Neural crest cell (in vitro differentiated cells): ENCODE results near the gene GTSE1. TPM values are rescaled to one million over a fixed set of nuclear protein-coding genes. Genes with fewer than 3 reads are reported as not detected.

ENCODE experiments used
- DNase-seq: peaks from one replicate; pipeline ENCODE4 v3.0.0; 2021; ENCODE audit warnings: low read depth, mixed read lengths, low spot score
- H3K27ac Mint-ChIP-seq: one replicate; pipeline ENCODE4 v1.8.0; 2021; ENCODE audit warnings: mild to moderate bottlenecking, mixed read lengths; ENCODE audit not compliant: unreplicated experiment
- H3K27me3 Mint-ChIP-seq: 2 replicates; pipeline ENCODE4 v1.8.0; 2021; ENCODE audit warnings: low read depth, mild to moderate bottlenecking, mixed read lengths
- H3K36me3 Mint-ChIP-seq: 2 replicates; pipeline ENCODE4 v1.8.0; 2021; ENCODE audit warnings: low read depth, mild to moderate bottlenecking, mixed read lengths
- H3K4me1 Mint-ChIP-seq: 2 replicates; pipeline ENCODE4 v1.8.0; 2021; ENCODE audit warnings: mixed read lengths
- H3K4me3 Mint-ChIP-seq: one replicate; pipeline ENCODE4 v1.8.0; 2021; ENCODE audit warnings: mild to moderate bottlenecking, mixed read lengths
- H3K9me3 Mint-ChIP-seq: 2 replicates; pipeline ENCODE4 v1.8.0; 2021; ENCODE audit warnings: mixed read lengths
- CTCF ChIP-seq: fragments of 200-600 bp; sonication (generic); conservative IDR thresholded peaks from 2 replicates; pipeline ENCODE4 v1.5.0; 2021; ENCODE audit warnings: antibody characterized with exemption, mild to moderate bottlenecking
- total RNA-seq: library from RNA; stranded (reverse); gene quantifications from 2 replicates; pipeline ENCODE4 v1.2.1, GENCODE V29; 2021

The GTSE1 gene
- total RNA-seq, 1 donor from 2014 or later, result 67.6 TPM

GRCh38 chr22:46286941-46287872, 9.5 kb upstream of the GTSE1 start:
- Mint-ChIP-seq H3K27ac (no peak overlapping the region), H3K36me3 (peaks cover 6% of the 10 kb centered on the region), H3K27me3 (no peaks in the 10 kb centered on the region), H3K9me3 (no peaks in the 10 kb centered on the region), H3K4me1 (no peaks in the 10 kb centered on the region), H3K4me3 (no peak overlapping the region)
- no peak for DNase-seq
- no peak for TF ChIP-seq CTCF

GRCh38 chr22:46287873-46288751, 8.6 kb upstream of the GTSE1 start:
- Mint-ChIP-seq H3K9me3 (no peaks in the 10 kb centered on the region), H3K36me3 (peaks cover 11% of the 10 kb centered on the region), H3K27ac (no peak overlapping the region)

GRCh38 chr22:46288846-46289243, 7.8 kb upstream of the GTSE1 start:
- no peaks in the 10 kb centered on the region for H3K9me3 Mint-ChIP-seq
- DNase-seq, result no peak
- no peaks in the 10 kb centered on the region for H3K27me3 Mint-ChIP-seq
- H3K27ac Mint-ChIP-seq, result no peak overlapping the region
- no peak overlapping the region for H3K4me3 Mint-ChIP-seq
- H3K36me3 Mint-ChIP-seq, result peaks cover 11% of the 10 kb centered on the region
- TF ChIP-seq CTCF, result no peak
- no peaks in the 10 kb centered on the region for H3K4me1 Mint-ChIP-seq

More at GRCh38 chr22:46287873-46288751, 8.6 kb upstream of the GTSE1 start:
- no peaks in the 10 kb centered on the region for H3K27me3 Mint-ChIP-seq
- H3K4me1 Mint-ChIP-seq, result no peaks in the 10 kb centered on the region
- no peak for DNase-seq
- no peak for TF ChIP-seq CTCF
- no peak overlapping the region for H3K4me3 Mint-ChIP-seq

GRCh38 chr22:46289244-46289891, 7.3 kb upstream of the GTSE1 start:
- Mint-ChIP-seq H3K27ac (no peak overlapping the region), H3K27me3 (no peaks in the 10 kb centered on the region), H3K36me3 (peaks cover 6% of the 10 kb centered on the region), H3K4me1 (no peaks in the 10 kb centered on the region), H3K4me3 (no peak overlapping the region), H3K9me3 (no peaks in the 10 kb centered on the region)
- no peak for TF ChIP-seq CTCF
- DNase-seq, result no peak

GRCh38 chr22:46290121-46290842, 6.4 kb upstream of the GTSE1 start:
- H3K4me1 Mint-ChIP-seq, result peaks cover 4% of the 10 kb centered on the region
- H3K27ac Mint-ChIP-seq, result no peak overlapping the region
- H3K9me3 Mint-ChIP-seq, result no peaks in the 10 kb centered on the region
- DNase-seq, result no peak
- H3K36me3 Mint-ChIP-seq, result peaks cover 6% of the 10 kb centered on the region
- H3K4me3 Mint-ChIP-seq, result no peak overlapping the region
- no peak for TF ChIP-seq CTCF
- H3K27me3 Mint-ChIP-seq, result no peaks in the 10 kb centered on the region
